H7 (cell line): ENCODE measurements around the gene LTC4S. TPM values are rescaled to one million over a fixed set of nuclear protein-coding genes. Genes with fewer than 3 reads are reported as not detected.

Experiments
- DNase-seq: peaks from one replicate; pipeline ENCODE4 v3.0.0; 2012
- H3K27me3 ChIP-seq: 2 replicates; pipeline ENCODE4 v1.6.0; 2011; ENCODE audit warnings: mild to moderate bottlenecking, low read length; ENCODE audit not compliant: control insufficient read depth, insufficient read depth
- H3K36me3 ChIP-seq: replicated peaks from 2 replicates; pipeline ENCODE4 v1.5.1; 2011; ENCODE audit warnings: low read length; ENCODE audit not compliant: control insufficient read depth, insufficient read depth
- H3K4me3 ChIP-seq: 2 replicates; pipeline ENCODE4 v1.5.1; 2011; ENCODE audit warnings: low read depth, mild to moderate bottlenecking, control low read depth, low read length, moderate library complexity; ENCODE audit not compliant: insufficient read depth
- total RNA-seq: library from RNA; depleted of rRNA; stranded (reverse); fragments of >200 nt; shearing (Covaris generic); gene quantifications from 2 replicates; pipeline ENCODE4 v1.2.3, GENCODE V29; 2014; rRNA removed

Gene LTC4S
- total RNA-seq, 1 experiment from 2014 or later: 5.1 TPM

- Histone ChIP-seq H3K27me3 (no peaks in the 10 kb centered on the region), H3K4me3 (no peak overlapping the region), H3K36me3 (peaks cover 31% of the 10 kb centered on the region)
- DNase-seq: peak; percentile 35
These were observed 47.0 kb downstream of the LTC4S start for GRCh38 chr5:179840766-179841165.

- H3K4me3 ChIP-seq: no peak overlapping the region
- no peak for DNase-seq
- H3K36me3 ChIP-seq: peaks cover 26% of the 10 kb centered on the region
- no peaks in the 10 kb centered on the region for H3K27me3 ChIP-seq
These were observed 47.8 kb downstream of the LTC4S start for GRCh38 chr5:179841621-179842020.

Other genes with a start within 250 kb of the LTC4S start
- gene RUFY1, start 243.4 kb upstream of the LTC4S start, total RNA-seq: 25.5 and 27.5 TPM in 2 replicates
- 423 and 527 TPM in 2 replicates for gene HNRNPH1, start 170.3 kb upstream of the LTC4S start, total RNA-seq
- gene CBY3, start 113.0 kb upstream of the LTC4S start, total RNA-seq: 0.44 TPM in 1 of 2 replicates, not detected in the other
- gene CANX, start 95.0 kb upstream of the LTC4S start, total RNA-seq: 263 and 304 TPM in 2 replicates
- gene MAML1, start 61.2 kb upstream of the LTC4S start, total RNA-seq: 21.5 and 22.3 TPM in 2 replicates
- gene MGAT4B, start 12.9 kb downstream of the LTC4S start, total RNA-seq: 131 and 148 TPM in 2 replicates
- 161 and 184 TPM in 2 replicates for gene SQSTM1, start 26.9 kb downstream of the LTC4S start, total RNA-seq
- 34.7 and 56.2 TPM in 2 replicates for gene MRNIP, start 64.8 kb downstream of the LTC4S start, total RNA-seq
- gene TBC1D9B, start 113.9 kb downstream of the LTC4S start, total RNA-seq: 48.1 and 61.2 TPM in 2 replicates